ENCODE measurements around the gene PTDSS2. TPM values are rescaled to one million over a fixed set of nuclear protein-coding genes. Genes with fewer than 3 reads are reported as not detected.

Gene PTDSS2
- total and polyA plus RNA-seq, 9 of the 15 experiments (the other 6 are each of a cell fraction or from before 2014, with no cell fraction given), result 0.45 to 53.9 (median 17.2) TPM

GRCh38 chr11:447923-448731, 2.0 kb upstream of the PTDSS2 start (continued):
- TF ChIP-seq RNF2 (IDR thresholded peaks at IDR 0.05) (0 out of 2 replicates have a peak, but pooled peaks have one; percentile 54), CHCHD3 (CRISPR knock-in tag; IDR thresholded peaks at IDR 0.05) (no peak), OTX1 (CRISPR knock-in tag; IDR thresholded peaks at IDR 0.05) (0 out of 2 replicates have a peak, but pooled peaks have one; percentile 41), NELFE (IDR thresholded peaks at IDR 0.05; ENCODE audit: insufficient read depth, insufficient read length) (no peak), THAP12 (CRISPR knock-in tag; IDR thresholded peaks at IDR 0.05) (peak; percentile 84), ERF (CRISPR knock-in tag; IDR thresholded peaks at IDR 0.05) (0 out of 2 replicates have a peak, but pooled peaks have one; percentile 61), HDAC8 (tag; IDR thresholded peaks at IDR 0.05) (no peak), CREB3L1 (IDR thresholded peaks at IDR 0.05; ENCODE audit: borderline replicate concordance, low read depth) (0 out of 2 replicates have a peak, but pooled peaks have one; percentile 14), TAL1 (IDR thresholded peaks at IDR 0.05) (no peak), ATF7 (IDR thresholded peaks at IDR 0.05) (peak; percentile 76)
